ENCODE data around the gene TREH. TPM values are rescaled to one million over a fixed set of nuclear protein-coding genes. Genes with fewer than 3 reads are reported as not detected.

Gene TREH
- total RNA-seq, 1 experiment from 2014 or later, result 0.21 TPM

- no peaks in the 10 kb centered on the region for H3K9me3 Mint-ChIP-seq (ENCODE audit: low read depth, unreplicated experiment)
- no TSS peak for BruUV-seq (replicated peaks)
- H3K4me1 Mint-ChIP-seq (ENCODE audit: low read depth, unreplicated experiment), result peaks cover 11% of the 10 kb centered on the region
- intact Hi-C loops (cut with micrococcal nuclease; ENCODE audit: unreplicated experiment), result no loop called here
- CTCF ChIA-PET, result no interaction called here
- H3K36me3 Mint-ChIP-seq (ENCODE audit: insufficient read depth, unreplicated experiment), result peaks cover 7% of the 10 kb centered on the region
- H3K27ac Mint-ChIP-seq (ENCODE audit: unreplicated experiment), result no peak overlapping the region
- no peaks in the 10 kb centered on the region for H3K27me3 Mint-ChIP-seq (ENCODE audit: unreplicated experiment)
- TF ChIP-seq CTCF (IDR thresholded peaks at IDR 0.05; ENCODE audit: unreplicated experiment), result no peak
- peak; percentile 3 for DNase-seq
- H3K4me3 Mint-ChIP-seq (ENCODE audit: low read depth, unreplicated experiment), result no peak overlapping the region
Observed at GRCh38 chr11:118640332-118641154, 38.9 kb downstream of the TREH start.

GRCh38 chr11:118639899-118640298 lies 39.6 kb downstream of the TREH start:
- Mint-ChIP-seq H3K4me3 (ENCODE audit: low read depth, unreplicated experiment) (no peak overlapping the region), H3K27ac (ENCODE audit: unreplicated experiment) (no peak overlapping the region), H3K9me3 (ENCODE audit: low read depth, unreplicated experiment) (no peaks in the 10 kb centered on the region), H3K4me1 (ENCODE audit: low read depth, unreplicated experiment) (peaks cover 11% of the 10 kb centered on the region), H3K27me3 (ENCODE audit: unreplicated experiment) (no peaks in the 10 kb centered on the region), H3K36me3 (ENCODE audit: insufficient read depth, unreplicated experiment) (peaks cover 12% of the 10 kb centered on the region)
- DNase-seq, result no peak
- TF ChIP-seq CTCF (IDR thresholded peaks at IDR 0.05; ENCODE audit: unreplicated experiment), result no peak
- intact Hi-C loops (cut with micrococcal nuclease; ENCODE audit: unreplicated experiment), result no loop called here
- no TSS peak for BruUV-seq (replicated peaks)
- CTCF ChIA-PET, result no interaction called here

- intact Hi-C loops (cut with micrococcal nuclease; ENCODE audit: unreplicated experiment), result no loop called here
- no peak overlapping the region for H3K27ac Mint-ChIP-seq (ENCODE audit: unreplicated experiment)
- TF ChIP-seq CTCF (IDR thresholded peaks at IDR 0.05; ENCODE audit: unreplicated experiment), result no peak
- no peaks in the 10 kb centered on the region for H3K9me3 Mint-ChIP-seq (ENCODE audit: low read depth, unreplicated experiment)
- peaks cover 18% of the 10 kb centered on the region for H3K36me3 Mint-ChIP-seq (ENCODE audit: insufficient read depth, unreplicated experiment)
- no peaks in the 10 kb centered on the region for H3K27me3 Mint-ChIP-seq (ENCODE audit: unreplicated experiment)
- CTCF ChIA-PET, result interaction anchor here (0.6 kb wide), 1 partner anchor 683 kb away, joined by 4 read pairs; no protein-coding TSS in a partner anchor
- no peak for DNase-seq
- peaks cover 11% of the 10 kb centered on the region for H3K4me1 Mint-ChIP-seq (ENCODE audit: low read depth, unreplicated experiment)
- no peak overlapping the region for H3K4me3 Mint-ChIP-seq (ENCODE audit: low read depth, unreplicated experiment)
- BruUV-seq (replicated peaks), result no TSS peak
Observed at GRCh38 chr11:118638726-118639125, 40.7 kb downstream of the TREH start.

GRCh38 chr11:118636569-118637290 lies 42.7 kb downstream of the TREH start:
- intact Hi-C loops (cut with micrococcal nuclease; ENCODE audit: unreplicated experiment), result no loop called here

More at GRCh38 chr11:118636569-118637290, 42.7 kb downstream of the TREH start:
- Mint-ChIP-seq H3K27me3 (ENCODE audit: unreplicated experiment) (no peaks in the 10 kb centered on the region), H3K4me1 (ENCODE audit: low read depth, unreplicated experiment) (peaks cover 5% of the 10 kb centered on the region), H3K27ac (ENCODE audit: unreplicated experiment) (no peak overlapping the region), H3K36me3 (ENCODE audit: insufficient read depth, unreplicated experiment) (peaks cover 22% of the 10 kb centered on the region), H3K9me3 (ENCODE audit: low read depth, unreplicated experiment) (no peaks in the 10 kb centered on the region), H3K4me3 (ENCODE audit: low read depth, unreplicated experiment) (no peak overlapping the region)
- no peak for TF ChIP-seq CTCF (IDR thresholded peaks at IDR 0.05; ENCODE audit: unreplicated experiment)
- DNase-seq, result no peak
- CTCF ChIA-PET, result interaction anchor here (0.5 kb wide), 1 partner anchor 25 kb away, joined by 3 read pairs; no protein-coding TSS in a partner anchor
- BruUV-seq (replicated peaks), result no TSS peak
